VCaP (cell line): ENCODE data around the gene NRP2.

Experiments
- H3K27ac ChIP-seq: fragments of 450-650 bp; 2 replicates; pipeline ENCODE4 v1.5.1; 2017
- TF ChIP-seq, protein P1 (sequence below): fragments of 450-650 bp; conservative IDR thresholded peaks from 2 replicates; pipeline ENCODE4 v1.5.1; 2017; ENCODE audit warnings: mild to moderate bottlenecking, moderate library complexity

NRP2 gene

DNA sequence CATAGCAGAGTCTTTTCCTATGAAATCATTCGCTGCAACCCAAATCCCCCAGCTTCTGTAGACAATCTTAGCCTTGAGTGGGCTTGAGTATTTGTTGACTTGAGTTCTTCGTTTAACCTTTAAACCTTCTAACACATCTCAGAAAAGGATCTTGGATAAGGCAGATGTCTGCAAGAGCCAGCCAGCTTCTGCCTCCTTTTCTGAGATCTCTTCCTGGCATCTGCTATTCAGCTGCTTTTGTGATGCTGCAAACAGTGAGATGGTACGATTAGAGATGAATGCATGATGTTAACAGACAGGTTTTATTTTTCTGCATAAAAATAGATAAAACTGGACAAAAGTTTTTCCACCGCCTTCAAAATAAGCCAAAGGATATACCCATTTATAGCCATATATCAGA, 37.5 kb downstream of the NRP2 start:
- no peak overlapping the region for H3K27ac ChIP-seq
- TF ChIP-seq, protein P1, sequence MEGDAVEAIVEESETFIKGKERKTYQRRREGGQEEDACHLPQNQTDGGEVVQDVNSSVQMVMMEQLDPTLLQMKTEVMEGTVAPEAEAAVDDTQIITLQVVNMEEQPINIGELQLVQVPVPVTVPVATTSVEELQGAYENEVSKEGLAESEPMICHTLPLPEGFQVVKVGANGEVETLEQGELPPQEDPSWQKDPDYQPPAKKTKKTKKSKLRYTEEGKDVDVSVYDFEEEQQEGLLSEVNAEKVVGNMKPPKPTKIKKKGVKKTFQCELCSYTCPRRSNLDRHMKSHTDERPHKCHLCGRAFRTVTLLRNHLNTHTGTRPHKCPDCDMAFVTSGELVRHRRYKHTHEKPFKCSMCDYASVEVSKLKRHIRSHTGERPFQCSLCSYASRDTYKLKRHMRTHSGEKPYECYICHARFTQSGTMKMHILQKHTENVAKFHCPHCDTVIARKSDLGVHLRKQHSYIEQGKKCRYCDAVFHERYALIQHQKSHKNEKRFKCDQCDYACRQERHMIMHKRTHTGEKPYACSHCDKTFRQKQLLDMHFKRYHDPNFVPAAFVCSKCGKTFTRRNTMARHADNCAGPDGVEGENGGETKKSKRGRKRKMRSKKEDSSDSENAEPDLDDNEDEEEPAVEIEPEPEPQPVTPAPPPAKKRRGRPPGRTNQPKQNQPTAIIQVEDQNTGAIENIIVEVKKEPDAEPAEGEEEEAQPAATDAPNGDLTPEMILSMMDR = no peak

DNA sequence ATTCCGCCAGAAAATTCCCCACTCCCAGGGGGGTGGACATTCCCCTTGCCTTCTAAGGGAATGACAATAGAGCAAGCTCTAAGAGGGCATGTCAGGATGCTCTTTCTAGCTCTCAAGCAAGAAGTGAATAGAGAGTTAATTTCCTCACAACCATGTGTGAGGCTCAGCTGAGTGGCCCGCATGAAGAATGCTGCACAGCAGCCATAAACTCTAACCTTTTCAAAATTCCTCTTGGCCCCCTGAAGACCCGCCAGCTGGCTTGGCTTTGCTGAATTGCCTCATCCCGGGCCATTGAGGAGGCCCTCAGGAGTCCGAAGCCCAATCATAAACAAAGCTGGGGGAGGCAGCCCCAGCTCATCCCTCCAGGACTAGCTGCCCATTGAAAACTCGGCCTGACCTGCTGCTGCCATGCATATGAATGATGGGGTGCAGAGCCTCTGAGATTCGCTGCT, 38.2 kb downstream of the NRP2 start:
- no peak overlapping the region for H3K27ac ChIP-seq
- TF ChIP-seq, protein P1 = no peak

DNA sequence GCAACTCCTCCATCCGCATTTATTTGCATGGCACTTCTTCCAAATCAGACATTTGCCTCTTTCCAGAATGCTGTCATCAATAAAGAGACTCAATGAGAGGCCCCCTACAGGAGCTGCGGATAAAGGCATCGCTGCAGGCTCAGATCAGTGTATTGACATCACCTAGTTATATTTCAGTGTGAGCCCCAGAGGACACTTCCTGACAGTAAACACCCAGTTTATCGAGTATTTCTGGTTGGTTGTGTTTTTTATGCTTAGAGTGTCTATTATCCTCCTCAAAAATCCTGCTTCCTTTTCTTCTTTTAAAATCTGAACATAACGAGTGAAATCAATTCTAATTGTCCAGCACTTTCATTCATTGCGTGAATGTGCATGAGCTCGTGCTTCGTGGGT, 38.8 kb downstream of the NRP2 start:
- no peak overlapping the region for H3K27ac ChIP-seq

DNA sequence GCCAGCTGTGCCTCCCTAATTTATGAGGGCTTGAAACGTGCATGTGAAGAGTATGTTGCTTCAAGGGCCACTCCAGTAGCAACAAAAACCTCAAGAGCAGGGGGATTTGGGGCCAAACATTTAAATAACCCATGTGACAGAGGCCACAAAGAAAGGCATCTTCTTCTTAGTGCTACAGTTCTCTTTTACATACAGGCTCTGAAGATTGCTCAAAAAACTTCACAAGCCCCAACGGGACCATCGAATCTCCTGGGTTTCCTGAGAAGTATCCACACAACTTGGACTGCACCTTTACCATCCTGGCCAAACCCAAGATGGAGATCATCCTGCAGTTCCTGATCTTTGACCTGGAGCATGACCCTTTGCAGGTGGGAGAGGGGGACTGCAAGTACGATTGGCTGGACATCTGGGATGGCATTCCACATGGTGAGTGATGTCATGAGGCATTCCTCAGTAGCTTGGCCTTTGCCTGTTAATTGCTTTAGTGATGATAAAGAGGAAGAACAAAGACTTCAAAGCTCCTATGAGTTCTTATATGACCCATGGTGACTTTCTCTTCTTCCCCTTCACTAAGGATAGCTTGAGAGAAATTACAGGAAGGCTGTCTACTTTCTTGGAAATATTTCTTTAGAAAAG, 40.1 kb downstream of the NRP2 start:
- TF ChIP-seq, protein P1 = no peak
- no peak overlapping the region for H3K27ac ChIP-seq

More for the DNA sequence above, 38.8 kb downstream of the NRP2 start:
- TF ChIP-seq, protein P1 = 0 out of 2 replicates have a peak, but pooled peaks have one; percentile 25

DNA sequence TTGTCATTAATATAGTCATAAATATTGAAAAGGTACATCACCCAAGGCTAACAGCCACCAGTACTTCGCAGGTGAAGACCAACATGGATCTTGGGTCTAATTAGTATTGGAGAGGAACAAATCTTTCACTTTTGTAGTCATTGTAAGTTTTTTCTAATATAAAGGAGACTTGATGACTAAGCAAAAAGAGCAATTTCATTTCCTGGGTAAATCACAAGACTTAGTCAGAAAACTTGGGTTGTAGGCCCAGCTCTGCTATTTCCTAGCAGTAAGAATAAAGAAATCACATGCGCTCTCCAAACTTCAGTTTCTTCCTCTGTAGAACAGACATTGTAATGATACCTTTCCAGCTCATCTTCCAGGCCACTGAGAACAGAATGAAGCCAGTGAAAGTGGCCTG, 40.9 kb downstream of the NRP2 start:
- TF ChIP-seq, protein P1 = no peak
- no peak overlapping the region for H3K27ac ChIP-seq

DNA sequence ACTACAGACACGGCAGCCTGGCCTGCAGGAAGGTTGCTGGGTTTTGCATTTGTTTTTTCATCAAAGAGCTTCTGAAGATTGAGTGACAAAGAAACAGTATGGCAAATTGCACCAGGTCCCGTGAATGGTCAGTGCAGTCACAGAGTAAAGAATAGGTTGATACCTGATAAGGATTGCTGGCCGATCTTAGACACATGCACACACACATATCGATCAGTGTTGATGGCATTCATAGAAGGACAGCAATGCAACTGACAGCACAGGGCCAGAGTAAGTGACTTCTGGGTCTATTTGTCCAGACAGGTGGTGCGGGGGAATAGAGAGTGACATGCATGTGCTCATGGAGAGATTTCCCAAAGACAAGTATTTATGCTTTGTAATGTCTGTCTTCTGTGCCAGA, 42.8 kb downstream of the NRP2 start:
- TF ChIP-seq, protein P1 = no peak

DNA sequence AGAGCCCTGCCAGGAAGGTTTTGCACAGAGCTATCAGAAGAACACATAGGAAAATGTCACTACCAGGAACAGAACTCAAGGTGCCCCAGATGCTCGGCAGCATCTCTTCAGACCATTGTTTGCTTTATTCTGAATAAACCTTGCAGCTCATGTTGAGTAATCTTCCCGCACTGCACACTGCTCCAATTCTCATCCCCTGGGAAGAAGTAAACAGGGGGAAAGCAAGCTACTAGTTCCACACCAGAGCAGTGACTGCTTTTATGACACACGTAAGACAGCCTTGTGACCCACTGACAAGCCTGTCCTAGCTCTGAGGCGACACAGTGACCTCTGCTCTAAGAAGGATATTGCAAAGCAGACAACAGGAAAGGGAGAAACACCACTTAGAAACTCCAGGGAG, 44.2 kb downstream of the NRP2 start:
- TF ChIP-seq, protein P1 = no peak
- H3K27ac ChIP-seq = no peak overlapping the region

More for the DNA sequence above, 42.8 kb downstream of the NRP2 start:
- no peak overlapping the region for H3K27ac ChIP-seq
